HG02588 (cell line): ENCODE data around the gene HCN4.
"Not testable (repeated sequence)": the region's sequence is repeated elsewhere in the genome, so short reads cannot be mapped to it uniquely, and the experiment has no call there.

Experiments
- ATAC-seq: cut with Tn5 transposase; IDR thresholded peaks from one replicate; pipeline ENCODE4 v1.9.1; 2021; ENCODE audit warnings: mild to moderate bottlenecking, moderate library complexity; ENCODE audit not compliant: unreplicated experiment

Gene HCN4

GRCh38 chr15:73368301-73369136, at the start of gene HCN4:
Gene HCN4, minus strand, starts transcription at chr15:73368958. Its CDS starts 688 bp downstream, at chr15:73368270.
- ATAC-seq = no peak

GRCh38 chr15:73414876-73415275, 46.1 kb upstream of the HCN4 start:
- ATAC-seq = no peak

- no peak for ATAC-seq
These were observed 34.4 kb upstream of the HCN4 start for GRCh38 chr15:73403171-73403570.

- ATAC-seq = not testable (repeated sequence)
These were observed 31.5 kb upstream of the HCN4 start for GRCh38 chr15:73400222-73400621.

GRCh38 chr15:73398861-73399260, 30.1 kb upstream of the HCN4 start:
- ATAC-seq = no peak

- no peak for ATAC-seq
These were observed 28.7 kb upstream of the HCN4 start for GRCh38 chr15:73397461-73397860.

- no peak for ATAC-seq
These were observed 26.9 kb upstream of the HCN4 start for GRCh38 chr15:73395671-73396070.

GRCh38 chr15:73394782-73395181, 26.0 kb upstream of the HCN4 start:
- no peak for ATAC-seq

- no peak for ATAC-seq
These were observed 24.6 kb upstream of the HCN4 start for GRCh38 chr15:73393336-73393735.

GRCh38 chr15:73392025-73392424, 23.3 kb upstream of the HCN4 start:
- ATAC-seq = no peak

- ATAC-seq = no peak
These were observed 22.5 kb upstream of the HCN4 start for GRCh38 chr15:73391128-73391872.

GRCh38 chr15:73389971-73390544, 21.3 kb upstream of the HCN4 start:
- no peak for ATAC-seq

- no peak for ATAC-seq
These were observed 20.8 kb upstream of the HCN4 start for GRCh38 chr15:73389539-73389938.

- ATAC-seq = no peak
These were observed 19.6 kb upstream of the HCN4 start for GRCh38 chr15:73388256-73388781.

- no peak for ATAC-seq
These were observed 18.9 kb upstream of the HCN4 start for GRCh38 chr15:73387507-73388255.

GRCh38 chr15:73386886-73387506, 18.2 kb upstream of the HCN4 start:
- no peak for ATAC-seq

- ATAC-seq = no peak
These were observed 17.5 kb upstream of the HCN4 start for GRCh38 chr15:73386238-73386637.

GRCh38 chr15:73385205-73385604, 16.4 kb upstream of the HCN4 start:
- no peak for ATAC-seq

- ATAC-seq = no peak
These were observed 14.8 kb upstream of the HCN4 start for GRCh38 chr15:73383310-73384189.
